ENCODE results near the gene CHRDL2.
"Not testable (repeated sequence)": the region's sequence is repeated elsewhere in the genome, so short reads cannot be mapped to it uniquely, and the experiment has no call there.

The CHRDL2 gene

DNA sequence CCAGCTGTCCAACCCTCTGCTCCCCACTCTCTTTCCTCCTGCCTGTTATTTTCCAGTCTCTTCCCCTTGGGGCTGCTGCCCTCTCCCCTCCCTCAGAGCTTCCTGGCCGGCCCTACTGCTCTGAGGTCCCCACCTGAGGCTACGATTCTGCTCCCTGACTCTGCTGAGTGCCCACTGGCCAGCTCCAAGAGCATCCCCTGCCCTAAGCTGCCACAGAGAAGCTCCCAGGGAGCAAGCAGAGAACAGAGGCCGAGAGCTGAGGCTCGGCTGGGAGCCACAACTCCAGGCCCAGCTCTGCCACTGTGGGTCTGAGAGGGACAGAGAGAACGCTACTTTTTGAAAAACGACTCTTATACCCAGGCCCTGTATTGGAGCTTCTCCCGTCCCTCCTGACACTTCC lies 61.1 kb downstream of the CHRDL2 start:
- no peak for DNase-seq (ENCODE audit: low spot score)

DNA sequence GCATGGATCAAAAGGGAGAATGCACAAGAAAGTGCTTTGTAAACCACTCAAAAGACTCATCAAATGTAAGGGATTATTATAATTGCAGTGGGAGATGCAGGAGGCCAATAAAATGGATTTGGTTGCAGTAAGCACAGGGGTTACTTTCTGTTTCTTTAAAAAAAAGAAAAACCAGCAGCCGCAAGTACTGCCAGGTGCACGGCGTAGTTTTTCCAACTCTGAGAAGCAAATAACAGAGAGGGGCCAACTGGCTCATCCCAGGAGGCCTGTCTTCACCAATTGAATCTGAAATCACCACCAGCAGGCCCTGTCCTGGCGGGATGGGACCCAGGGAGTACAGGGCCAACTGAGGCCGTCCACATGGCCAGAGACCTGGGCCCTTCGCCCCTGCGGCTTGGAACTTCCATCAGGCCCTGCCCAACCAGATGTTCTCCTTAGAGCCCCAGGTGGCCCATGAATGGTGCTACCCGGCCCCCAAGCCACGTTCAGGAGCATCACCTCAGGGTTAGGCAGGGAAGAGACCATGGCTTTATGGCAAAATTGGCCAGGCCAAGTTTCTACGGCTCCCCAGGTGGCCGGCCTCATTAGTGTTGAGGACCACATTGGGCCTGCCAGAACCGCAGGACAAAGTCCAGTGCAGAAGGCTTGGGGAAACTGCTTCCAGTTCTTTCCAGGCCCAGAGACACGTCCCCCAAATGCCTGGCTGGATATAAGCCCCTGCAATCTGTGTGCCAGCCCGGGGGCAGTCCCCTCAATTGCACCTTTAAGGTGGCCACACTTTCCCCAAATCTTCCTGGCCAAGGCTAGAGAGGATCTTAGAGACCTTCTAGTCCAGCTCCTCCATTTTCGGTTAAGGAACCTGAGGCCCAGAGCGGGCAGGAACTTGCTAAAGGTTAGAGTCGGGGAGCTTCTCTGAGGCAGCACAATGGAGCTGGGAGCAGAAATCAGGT lies 61.7 kb downstream of the CHRDL2 start:
- no peak for DNase-seq (ENCODE audit: low spot score)

DNA sequence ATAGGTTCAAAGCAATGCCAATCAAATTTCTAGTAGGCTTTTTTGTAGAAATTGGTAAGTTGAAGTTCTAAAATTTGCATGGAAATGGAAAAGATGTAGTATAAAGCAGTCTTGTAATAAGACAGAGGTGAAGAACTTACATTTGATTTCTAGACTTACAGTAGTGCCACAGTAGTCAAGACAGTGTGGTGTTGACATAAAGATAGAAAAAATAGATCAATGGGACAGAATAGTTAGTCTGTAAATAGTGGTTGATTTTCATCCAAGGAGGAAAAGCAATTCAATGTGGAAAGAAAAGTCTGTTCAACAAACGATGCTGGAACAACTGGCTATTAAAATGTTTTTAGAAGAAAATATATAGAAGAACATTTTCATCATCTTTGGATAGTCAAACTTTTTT lies 67.9 kb downstream of the CHRDL2 start:
- DNase-seq (ENCODE audit: low spot score): no peak

DNA sequence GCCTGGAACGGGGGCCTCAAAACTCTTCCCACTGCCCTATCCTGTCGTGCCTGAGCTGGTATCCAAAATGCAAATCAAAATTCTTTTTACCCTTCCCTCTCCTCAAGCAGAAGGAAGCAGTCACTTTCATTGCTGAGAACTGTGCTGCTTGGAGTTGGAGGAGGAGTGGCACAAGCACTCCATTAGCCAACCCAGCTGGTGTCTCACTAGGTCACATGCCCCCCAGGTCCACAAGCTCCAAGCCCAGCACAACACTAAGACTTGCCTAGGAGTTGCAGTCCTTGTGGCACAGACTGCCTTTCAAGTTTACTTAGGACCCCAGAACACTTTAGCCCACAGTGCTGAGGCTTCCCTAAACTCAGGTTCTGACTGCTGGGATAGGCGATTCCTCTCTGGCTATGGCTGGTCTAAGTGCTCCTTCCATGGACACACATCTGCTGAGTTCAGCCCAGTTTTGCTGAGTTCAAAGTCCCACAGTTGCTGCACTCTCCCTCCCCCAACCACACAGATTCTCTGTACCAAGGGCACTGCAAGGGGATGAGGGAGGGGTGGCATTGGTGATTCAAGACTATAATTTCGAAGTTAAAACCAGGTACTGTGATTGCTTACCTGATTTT lies 68.6 kb downstream of the CHRDL2 start:
- no peak for DNase-seq (ENCODE audit: low spot score)

- not testable (repeated sequence) for DNase-seq (ENCODE audit: low spot score)
Observed at GRCh38 chr11:74659124-74659523, 72.1 kb downstream of the CHRDL2 start.

- DNase-seq (ENCODE audit: low spot score): no peak
Observed at GRCh38 chr11:74654976-74655375, 76.2 kb downstream of the CHRDL2 start.

- DNase-seq (ENCODE audit: low spot score): no peak
Observed at GRCh38 chr11:74650498-74650897, 80.7 kb downstream of the CHRDL2 start.

- DNase-seq (ENCODE audit: low spot score): no peak
Observed at GRCh38 chr11:74648894-74649293, 82.3 kb downstream of the CHRDL2 start.

GRCh38 chr11:74647831-74648230 lies 83.4 kb downstream of the CHRDL2 start:
- no peak for DNase-seq (ENCODE audit: low spot score)

DNA sequence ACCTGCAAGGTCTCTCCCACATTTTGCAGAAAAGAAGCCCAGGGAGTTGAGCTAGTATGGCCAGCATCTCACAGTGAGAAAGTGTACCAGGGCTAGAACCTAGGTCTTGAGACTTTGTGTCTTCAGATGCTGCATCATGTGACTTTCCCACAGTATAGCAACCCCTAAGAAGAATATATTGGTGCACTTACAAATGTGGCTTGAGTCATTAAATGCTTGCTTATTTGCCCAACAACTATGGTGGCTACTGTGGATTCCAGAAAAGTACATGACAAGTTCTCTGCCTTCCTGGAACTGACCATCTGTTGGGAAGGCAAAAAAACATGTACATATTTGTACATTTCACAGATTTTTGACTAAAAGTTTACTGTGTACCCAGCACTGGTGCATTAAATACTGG lies 83.8 kb downstream of the CHRDL2 start:
- no peak for DNase-seq (ENCODE audit: low spot score)

- no peak for DNase-seq (ENCODE audit: low spot score)
Observed at GRCh38 chr11:74646954-74647353, 84.3 kb downstream of the CHRDL2 start.
